ENCODE results near the gene RUSC1.

DNA sequence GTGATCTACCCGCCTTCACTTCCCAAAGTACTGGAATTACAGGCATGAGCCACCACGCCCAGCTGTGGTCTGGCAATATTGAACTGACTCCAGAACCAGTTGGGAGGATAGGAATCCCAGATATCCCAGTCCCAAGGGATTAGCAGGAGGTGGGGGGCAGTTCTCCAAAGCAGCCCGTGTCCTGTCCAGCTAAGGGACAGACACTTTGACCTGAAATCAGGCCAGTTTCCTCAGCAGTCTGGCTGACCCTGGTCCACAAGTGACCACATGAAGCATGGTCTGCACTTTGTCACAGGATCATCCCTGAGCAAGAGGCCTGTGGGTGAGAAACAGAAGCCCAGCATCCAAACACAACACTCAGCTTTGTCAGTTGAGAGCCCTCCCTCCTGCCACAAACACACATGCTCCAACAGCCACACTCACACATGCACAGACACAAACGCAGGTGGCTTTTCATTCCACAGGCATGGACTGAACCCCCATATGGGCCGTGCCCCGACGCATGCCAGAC, 14.8 kb upstream of the RUSC1 start:
- TF ChIP-seq CTCF (tag by site-specific recombination; IDR thresholded peaks at IDR 0.05) (no peak), ZNF776 (tag by site-specific recombination; IDR thresholded peaks at IDR 0.05; ENCODE audit: borderline replicate concordance) (no peak), ZBTB49 (tag by site-specific recombination; IDR thresholded peaks at IDR 0.05; ENCODE audit: low read depth) (no peak), REST (tag by site-specific recombination; IDR thresholded peaks at IDR 0.05) (no peak), ZNF302 (tag by site-specific recombination; IDR thresholded peaks at IDR 0.05; ENCODE audit: low read depth) (no peak), ZNF660 (tag by site-specific recombination; IDR thresholded peaks at IDR 0.05) (no peak), ZNF341 (tag by site-specific recombination; IDR thresholded peaks at IDR 0.05; ENCODE audit: low read depth) (no peak)
